CD4-positive, alpha-beta memory T cell (primary cell): ENCODE measurements around the gene GPATCH8. TPM values are rescaled to one million over a fixed set of nuclear protein-coding genes. Genes with fewer than 3 reads are reported as not detected.
A peak's percentile ranks its signal among the peaks of the same experiment; 100 is the strongest.

Experiments used
- CTCF ChIA-PET: fragments of 350-600 bp; sonication (Branson Sonifier 250); formaldehyde crosslinking; loops from one replicate; lab custom pipeline; 2021; ENCODE audit warnings: inconsistent platforms; ENCODE audit not compliant: partially characterized antibody; lab: Charles Lee
- POLR2A ChIA-PET: fragments of 350-600 bp; sonication (Branson Sonifier 250); formaldehyde crosslinking; loops from one replicate; lab custom pipeline; 2021; ENCODE audit not compliant: partially characterized antibody; lab: Charles Lee
- DNase-seq, 5 donors: peaks; one replicate each; pipeline versions ENCODE4 v3.0.0 to v3.0.0-alpha.2; 2020 to 2022; ENCODE audit warnings: mixed read lengths in 1 of 5
- H3K27ac ChIP-seq: one replicate; pipeline ENCODE4 v1.7.0; 2013; ENCODE audit warnings: low read depth, low read length
- H3K27me3 ChIP-seq: 2 replicates; pipeline ENCODE4 v1.7.0; 2013; ENCODE audit warnings: mild to moderate bottlenecking, low read length, moderate library complexity; ENCODE audit not compliant: insufficient read depth
- H3K36me3 ChIP-seq: 2 replicates; pipeline ENCODE4 v1.7.0; 2013; ENCODE audit warnings: mild to moderate bottlenecking, low read length, moderate library complexity; ENCODE audit not compliant: insufficient read depth
- H3K4me1 ChIP-seq: 2 replicates; pipeline ENCODE4 v1.7.0; 2013; ENCODE audit warnings: mild to moderate bottlenecking, low read length, moderate library complexity; ENCODE audit not compliant: insufficient read depth
- H3K4me3 ChIP-seq, 2 donors: one replicate each; pipeline ENCODE4 v1.7.0; 2013; ENCODE audit warnings: low read length in 2 of 2, mild to moderate bottlenecking in 1 of 2
- H3K9me3 ChIP-seq, 2 donors: one replicate each; pipeline ENCODE4 v1.7.0; 2013; ENCODE audit warnings: low read length in 2 of 2, control low read depth in 1 of 2; ENCODE audit not compliant: control insufficient read depth in 1 of 2
- H3K27ac Mint-ChIP-seq, 7 donors: one replicate each; pipeline ENCODE4 v1.8.0; 2020 to 2021; ENCODE audit warnings: mixed read lengths in 7 of 7, mild to moderate bottlenecking in 6 of 7, inconsistent platforms in 3 of 7, moderate library complexity in 3 of 7
- H3K27me3 Mint-ChIP-seq, 2 donors: one replicate each; pipeline ENCODE4 v1.8.0; 2020 to 2021; ENCODE audit warnings: mixed read lengths in 2 of 2
- H3K36me3 Mint-ChIP-seq, 2 donors: one replicate each; pipeline ENCODE4 v1.8.0; 2020 to 2021; ENCODE audit warnings: mixed read lengths in 2 of 2, inconsistent platforms in 1 of 2, mild to moderate bottlenecking in 1 of 2
- H3K4me1 Mint-ChIP-seq, 4 donors: one replicate each; pipeline ENCODE4 v1.8.0; 2020 to 2021; ENCODE audit warnings: mixed read lengths in 4 of 4, mild to moderate bottlenecking in 1 of 4
- H3K4me3 Mint-ChIP-seq, 8 donors: one replicate each; pipeline ENCODE4 v1.8.0; 2020 to 2021; ENCODE audit warnings: mixed read lengths in 8 of 8, mild to moderate bottlenecking in 7 of 8, moderate library complexity in 6 of 8, inconsistent platforms in 3 of 8
- H3K9me3 Mint-ChIP-seq, 8 donors: one replicate each; pipeline ENCODE4 v1.8.0; 2020 to 2021; ENCODE audit warnings: mixed read lengths in 8 of 8, mild to moderate bottlenecking in 5 of 8, inconsistent platforms in 3 of 8, moderate library complexity in 1 of 8
- intact Hi-C: fragments of 100-400 bp; cut with micrococcal nuclease; formaldehyde crosslinking; loops from one replicate; pipeline ENCODE4 v1.15.1; 2023
- polyA plus RNA-seq, 2 donors: library from polyadenylated mRNA; unstranded; fragments of 300-500 nt; fragmentation: Illumina TruSeq; gene quantifications; one replicate each; pipeline ENCODE4 v1.2.3, GENCODE V29; 2021
- total RNA-seq, 2 experiments: library from RNA; stranded (reverse); gene quantifications; one replicate each; pipeline ENCODE4 v1.2.3, GENCODE V29; 2021

Gene GPATCH8
- total and polyA plus RNA-seq, 4 experiments from 2014 or later: 12.9 to 75.8 (median 70.2) TPM

DNA sequence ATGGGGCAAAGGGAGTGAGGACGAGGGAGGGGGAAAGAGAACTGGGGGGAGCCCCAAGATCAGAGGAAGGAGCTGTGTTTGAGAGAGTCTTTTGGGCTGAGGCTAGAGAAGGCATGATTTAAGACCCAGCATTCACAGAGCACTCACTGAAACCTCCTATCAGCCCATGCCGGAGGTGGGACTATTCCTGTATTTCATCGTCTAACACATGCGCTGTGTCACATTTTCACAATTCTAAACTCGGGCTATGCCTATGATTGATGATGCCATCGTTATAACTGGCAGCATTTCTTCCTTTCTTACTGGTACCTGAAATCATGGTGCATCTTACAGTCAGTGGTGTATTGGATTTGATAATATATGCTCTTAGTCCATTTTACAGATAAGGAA is 143.1 kb downstream of the GPATCH8 start:
- Histone ChIP-seq H3K4me3 (no peak overlapping the region), H3K27ac (no peak overlapping the region), H3K4me1 (no peaks in the 10 kb centered on the region), H3K27me3 (peaks cover 3% of the 10 kb centered on the region), H3K9me3 (no peaks in the 10 kb centered on the region), H3K36me3 (no peaks in the 10 kb centered on the region)
- H3K9me3 Mint-ChIP-seq: no peaks in the 10 kb centered on the region
- no peak for DNase-seq
- peaks cover 0 to 8% (median 3%) of the 10 kb centered on the region in 4 donors for H3K4me1 Mint-ChIP-seq
- peak overlapping the region in 1 of 8 donors; percentile 7 for H3K4me3 Mint-ChIP-seq
- peaks cover 2 to 8% of the 10 kb centered on the region in 2 donors for H3K27me3 Mint-ChIP-seq
- intact Hi-C loops: no loop called here
- ChIA-PET CTCF (interaction anchor here (1.0 to 2.2 kb wide), 3 partner anchors 9 to 30 kb away, joined by 3 to 6 read pairs (median 4); partner anchors contain the start of gene GRN), POLR2A (no interaction called here)
- H3K36me3 Mint-ChIP-seq: no peaks in the 10 kb centered on the region
- H3K27ac Mint-ChIP-seq: no peak overlapping the region

DNA sequence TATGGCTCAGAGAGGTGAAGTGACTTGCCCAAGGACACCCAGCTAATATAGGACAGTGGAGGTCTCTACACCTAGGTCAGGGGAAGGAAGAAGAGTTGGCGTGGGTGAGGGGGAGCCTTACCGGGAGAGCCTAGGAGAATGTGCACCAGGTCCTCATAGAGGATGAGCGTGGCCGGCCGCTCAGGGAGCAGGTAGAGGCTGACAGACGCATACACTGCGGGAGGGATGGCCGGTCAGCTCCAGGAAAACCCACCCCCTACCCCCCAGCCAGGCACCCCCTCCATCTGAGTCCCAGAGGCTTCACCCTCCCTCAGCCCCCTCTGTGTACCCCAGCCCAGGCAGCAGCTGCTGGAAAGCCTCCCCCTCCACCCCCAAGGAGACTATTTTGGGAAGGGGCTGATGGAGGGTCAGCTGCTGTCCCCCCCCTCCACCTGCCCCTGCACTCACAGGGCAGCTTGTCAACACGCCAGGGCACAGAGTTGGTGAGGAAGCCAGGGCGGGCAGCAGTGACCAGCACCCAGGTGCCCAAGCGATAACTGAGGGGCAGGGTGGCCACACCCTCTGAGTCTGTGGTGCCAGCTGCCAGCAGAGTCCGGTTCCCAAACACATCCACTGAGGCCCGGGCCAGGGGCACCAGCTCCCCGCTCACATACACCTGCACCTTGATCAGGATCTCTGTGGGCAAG is 143.6 kb downstream of the GPATCH8 start:
- H3K27ac Mint-ChIP-seq: peak overlapping the region in 2 of 7 donors; percentile 23 to 69
- CTCF ChIA-PET: interaction anchor here (1.0 to 2.2 kb wide), 6 partner anchors 9 to 29 kb away, joined by 3 to 9 read pairs (median 6); partner anchors contain the start of gene GRN

DNA sequence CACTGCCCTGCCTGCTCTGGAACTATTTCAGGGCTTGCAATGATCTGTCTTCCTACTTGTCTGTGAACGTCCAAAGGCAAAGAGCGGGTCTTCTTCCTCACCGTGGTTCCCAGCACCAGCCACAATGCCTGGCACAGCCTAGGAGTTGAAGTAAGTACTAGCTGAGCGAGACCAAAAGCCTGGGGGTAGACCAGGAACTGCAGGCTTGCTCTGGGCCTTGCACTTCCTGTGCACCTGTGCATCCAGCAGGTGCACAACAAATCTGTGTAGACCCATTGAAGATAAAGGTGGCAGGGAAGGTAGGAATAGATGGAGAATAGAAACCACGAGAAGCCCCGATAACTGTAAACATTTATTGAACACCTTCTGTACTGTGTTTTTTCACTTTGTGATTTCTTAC is 144.2 kb downstream of the GPATCH8 start:
- Mint-ChIP-seq H3K4me1 (peaks cover 0 to 8% (median 3%) of the 10 kb centered on the region in 4 donors), H3K4me3 (no peak overlapping the region), H3K27ac (peak overlapping the region in 2 of 7 donors; percentile 23 to 66), H3K36me3 (no peaks in the 10 kb centered on the region), H3K9me3 (no peaks in the 10 kb centered on the region), H3K27me3 (peaks cover 0 to 4% of the 10 kb centered on the region in 2 donors)
- peaks cover 3% of the 10 kb centered on the region for H3K27me3 ChIP-seq
- no peak overlapping the region for H3K27ac ChIP-seq
- CTCF ChIA-PET: interaction anchor here (1.8 to 1.9 kb wide), 3 partner anchors 8 to 18 kb away, joined by 6 to 9 read pairs (median 8); partner anchors contain the start of gene GRN
- no peak overlapping the region for H3K4me3 ChIP-seq
- H3K36me3 ChIP-seq: no peaks in the 10 kb centered on the region
- no peaks in the 10 kb centered on the region for H3K4me1 ChIP-seq
- intact Hi-C loops: no loop called here
- H3K9me3 ChIP-seq: no peaks in the 10 kb centered on the region
- no peak for DNase-seq
- POLR2A ChIA-PET: no interaction called here

More for the DNA sequence above, 143.6 kb downstream of the GPATCH8 start:
- Histone ChIP-seq H3K4me1 (no peaks in the 10 kb centered on the region), H3K4me3 (no peak overlapping the region), H3K27me3 (peaks cover 3% of the 10 kb centered on the region), H3K9me3 (no peaks in the 10 kb centered on the region), H3K36me3 (no peaks in the 10 kb centered on the region), H3K27ac (no peak overlapping the region)
- Mint-ChIP-seq H3K9me3 (no peaks in the 10 kb centered on the region), H3K36me3 (no peaks in the 10 kb centered on the region), H3K4me3 (no peak overlapping the region), H3K27me3 (peaks cover 0 to 4% of the 10 kb centered on the region in 2 donors), H3K4me1 (peaks cover 0 to 8% (median 3%) of the 10 kb centered on the region in 4 donors)
- intact Hi-C loops: no loop called here
- POLR2A ChIA-PET: no interaction called here
- DNase-seq: no peak

DNA sequence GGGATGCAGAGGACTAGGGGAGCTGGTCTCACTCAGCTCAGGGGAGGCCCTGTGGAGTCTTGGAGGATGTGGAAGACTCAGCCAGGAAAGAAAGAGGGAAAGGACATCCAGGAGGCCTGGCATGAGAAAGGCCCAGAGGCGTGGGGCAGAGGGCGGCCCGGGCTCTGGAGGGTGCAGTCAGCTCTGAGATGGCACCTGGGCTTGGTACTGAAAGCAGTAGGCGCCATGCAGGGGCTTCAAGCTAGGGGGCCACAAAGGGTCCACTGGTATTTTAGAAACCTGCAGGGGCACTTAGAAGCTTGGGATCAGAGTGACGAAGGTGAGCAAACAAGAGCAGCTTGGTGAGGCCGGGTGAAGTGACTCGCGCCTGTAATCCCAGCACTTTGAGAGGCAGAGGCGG is 145.1 kb downstream of the GPATCH8 start:
- ChIA-PET POLR2A (interaction anchor here (0.9 kb wide), 1 partner anchor 12 kb away, joined by 3 read pairs; no protein-coding TSS in a partner anchor), CTCF (interaction anchor here (0.5 to 1.9 kb wide), 7 partner anchors 8 to 1863 kb away, joined by 3 to 9 read pairs (median 5); partner anchors contain the start of gene GRN)
- Mint-ChIP-seq H3K27ac (no peak overlapping the region), H3K4me3 (no peak overlapping the region), H3K27me3 (peaks cover 0 to 2% of the 10 kb centered on the region in 2 donors), H3K9me3 (no peaks in the 10 kb centered on the region), H3K36me3 (no peaks in the 10 kb centered on the region), H3K4me1 (peaks cover 2 to 8% (median 3%) of the 10 kb centered on the region in 4 donors)
- no peak overlapping the region for H3K4me3 ChIP-seq
- no peaks in the 10 kb centered on the region for H3K9me3 ChIP-seq
- peaks cover 3% of the 10 kb centered on the region for H3K27me3 ChIP-seq
- H3K4me1 ChIP-seq: no peaks in the 10 kb centered on the region
- DNase-seq: no peak
- no peak overlapping the region for H3K27ac ChIP-seq
- no peaks in the 10 kb centered on the region for H3K36me3 ChIP-seq
- intact Hi-C loops: no loop called here

DNA sequence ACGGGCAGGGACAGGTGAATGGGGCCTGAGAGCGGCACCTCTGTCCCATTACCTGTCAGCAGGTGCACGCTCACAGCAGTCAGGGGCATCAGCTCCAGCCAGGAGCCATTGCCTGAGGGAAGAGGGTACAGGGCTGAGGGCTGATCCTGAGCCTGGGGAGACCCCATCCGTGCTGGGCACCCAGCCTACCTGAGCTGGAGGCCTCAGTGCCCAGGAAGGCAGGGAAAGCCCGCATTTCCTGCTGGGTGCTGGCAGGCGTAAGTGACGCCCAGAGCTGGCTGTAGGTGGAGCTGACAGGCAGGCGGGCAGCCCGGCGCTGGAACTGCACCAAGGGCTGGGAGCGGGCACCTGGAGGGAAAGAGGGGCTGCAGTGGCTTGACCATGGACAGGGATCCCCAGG is 147.0 kb downstream of the GPATCH8 start:
- no peak overlapping the region for H3K4me3 ChIP-seq
- Mint-ChIP-seq H3K27ac (no peak overlapping the region), H3K9me3 (no peaks in the 10 kb centered on the region), H3K4me3 (no peak overlapping the region), H3K4me1 (peaks cover 5 to 8% (median 5%) of the 10 kb centered on the region in 4 donors), H3K36me3 (peaks cover 0 to 3% of the 10 kb centered on the region in 2 donors), H3K27me3 (peaks cover 0 to 2% of the 10 kb centered on the region in 2 donors)
- H3K9me3 ChIP-seq: no peaks in the 10 kb centered on the region
- no peaks in the 10 kb centered on the region for H3K36me3 ChIP-seq
- intact Hi-C loops: no loop called here
- CTCF ChIA-PET: no interaction called here
- no peaks in the 10 kb centered on the region for H3K27me3 ChIP-seq
- POLR2A ChIA-PET: no interaction called here
- no peaks in the 10 kb centered on the region for H3K4me1 ChIP-seq
- DNase-seq: no peak
- no peak overlapping the region for H3K27ac ChIP-seq

DNA sequence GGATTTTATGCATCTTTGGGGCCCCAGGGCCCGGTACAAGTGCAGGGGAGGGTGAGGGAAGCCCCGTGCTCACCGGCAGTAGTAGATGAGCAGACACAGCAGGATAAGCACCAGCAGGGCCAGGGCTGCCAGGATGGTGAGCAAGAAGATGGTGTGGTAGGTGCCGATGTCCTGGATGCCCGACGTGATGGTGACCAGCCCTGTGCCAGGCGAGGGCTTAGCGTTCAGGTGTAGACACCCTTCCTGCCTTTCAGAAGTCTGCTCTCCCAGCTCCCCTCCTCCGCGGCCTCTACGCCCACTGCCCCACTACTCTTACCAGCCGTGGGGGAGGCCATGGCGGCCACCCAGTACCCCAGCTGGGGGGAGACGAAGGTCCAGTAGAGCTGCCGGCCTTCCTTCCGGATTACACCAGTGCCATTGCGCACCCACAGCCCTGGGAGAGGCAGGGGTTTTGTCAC is 147.5 kb downstream of the GPATCH8 start:
- intact Hi-C loops: no loop called here
- Histone ChIP-seq H3K27me3 (no peaks in the 10 kb centered on the region), H3K9me3 (no peaks in the 10 kb centered on the region), H3K27ac (no peak overlapping the region), H3K4me1 (no peaks in the 10 kb centered on the region), H3K4me3 (no peak overlapping the region), H3K36me3 (no peaks in the 10 kb centered on the region)
- peak overlapping the region in 2 of 7 donors; percentile 19 to 63 for H3K27ac Mint-ChIP-seq
- peaks cover 0 to 3% of the 10 kb centered on the region in 2 donors for H3K36me3 Mint-ChIP-seq
- H3K9me3 Mint-ChIP-seq: no peaks in the 10 kb centered on the region
- H3K4me3 Mint-ChIP-seq: peak overlapping the region in 2 of 8 donors; percentile 2 to 46
- H3K27me3 Mint-ChIP-seq: peaks cover 0 to 2% of the 10 kb centered on the region in 2 donors
- ChIA-PET CTCF (interaction anchor here (0.5 to 1.4 kb wide), 2 partner anchors 12 to 708 kb away, joined by 3 to 4 read pairs; no protein-coding TSS in a partner anchor), POLR2A (interaction anchor here (1.8 kb wide), 1 partner anchor 7 kb away, joined by 11 read pairs; the partner anchor contains the start of gene FAM171A2)
- H3K4me1 Mint-ChIP-seq: peaks cover 5 to 8% (median 7%) of the 10 kb centered on the region in 4 donors
- DNase-seq: no peak
